Head of caudate nucleus (tissue), 42 donors: ENCODE measurements around the gene PPFIA1.
A peak's percentile ranks its signal among the peaks of the same experiment; 100 is the strongest.
"Not testable (repeated sequence)": the region's sequence is repeated elsewhere in the genome, so short reads cannot be mapped to it uniquely, and the experiment has no call there.

Experiments used
- DNase-seq, 42 donors: peaks; one replicate each; pipeline versions ENCODE4 v3.0.0 to v3.0.0-alpha.2; 2020 to 2021; ENCODE audit warnings: mixed read lengths in 7 of 42
- intact Hi-C: fragments of 100-400 bp; cut with DNase I; formaldehyde crosslinking; loops from one replicate; pipeline ENCODE4 v1.15.0; 2022

PPFIA1 gene

GRCh38 chr11:70399681-70400112 lies 129.2 kb downstream of the PPFIA1 start:
- intact Hi-C loops, result no loop called here
- peak in 40 of 42 donors; percentile 19 to 88 (median 56) for DNase-seq

GRCh38 chr11:70400643-70401042 lies 130.2 kb downstream of the PPFIA1 start:
- no peak for DNase-seq
- intact Hi-C loops, result no loop called here

- intact Hi-C loops, result no loop called here
- DNase-seq, result no peak
These were observed 131.5 kb downstream of the PPFIA1 start for GRCh38 chr11:70402016-70402415.

- intact Hi-C loops, result no loop called here
- no peak for DNase-seq
These were observed 132.2 kb downstream of the PPFIA1 start for GRCh38 chr11:70402685-70403084.

GRCh38 chr11:70404244-70404643 lies 133.8 kb downstream of the PPFIA1 start:
- DNase-seq, result no peak
- intact Hi-C loops, result no loop called here

GRCh38 chr11:70405679-70406395 lies 135.3 kb downstream of the PPFIA1 start:
- intact Hi-C loops, result no loop called here
- DNase-seq, result peak in 1 of 42 donors; percentile 20

- intact Hi-C loops, result no loop called here
- DNase-seq, result no peak
These were observed 136.6 kb downstream of the PPFIA1 start for GRCh38 chr11:70407121-70407520.

- intact Hi-C loops, result no loop called here
- no peak for DNase-seq
These were observed 137.3 kb downstream of the PPFIA1 start for GRCh38 chr11:70407814-70408213.

GRCh38 chr11:70408326-70408725 lies 137.8 kb downstream of the PPFIA1 start:
- intact Hi-C loops, DNase-seq: not testable (repeated sequence)

- intact Hi-C loops, result no loop called here
- DNase-seq, result peak in 34 of 42 donors; percentile 25 to 84 (median 58)
These were observed 138.9 kb downstream of the PPFIA1 start for GRCh38 chr11:70409437-70409836.

GRCh38 chr11:70409871-70410270 lies 139.4 kb downstream of the PPFIA1 start:
- intact Hi-C loops, result no loop called here
- DNase-seq, result no peak

GRCh38 chr11:70410276-70411205 lies 140.1 kb downstream of the PPFIA1 start:
- intact Hi-C loops, result no loop called here
- DNase-seq, result peak in 9 of 42 donors; percentile 14 to 57 (median 30)

- intact Hi-C loops, result no loop called here
- no peak for DNase-seq
These were observed 141.4 kb downstream of the PPFIA1 start for GRCh38 chr11:70411713-70412452.

- DNase-seq, result no peak
- intact Hi-C loops, result no loop called here
These were observed 142.7 kb downstream of the PPFIA1 start for GRCh38 chr11:70413151-70413550.

- intact Hi-C loops, result no loop called here
- no peak for DNase-seq
These were observed 144.0 kb downstream of the PPFIA1 start for GRCh38 chr11:70414341-70415100.

GRCh38 chr11:70415191-70415590 lies 144.7 kb downstream of the PPFIA1 start:
- intact Hi-C loops, result no loop called here
- DNase-seq, result no peak

- intact Hi-C loops, result no loop called here
- no peak for DNase-seq
These were observed 145.3 kb downstream of the PPFIA1 start for GRCh38 chr11:70415642-70416395.

GRCh38 chr11:70416881-70417280 lies 146.4 kb downstream of the PPFIA1 start:
- intact Hi-C loops, result no loop called here
- no peak for DNase-seq
